Calu3 (cell line): ENCODE data around the gene KDELR1. TPM values are rescaled to one million over a fixed set of nuclear protein-coding genes. Genes with fewer than 3 reads are reported as not detected.

Experiments used
- BruUV-seq: library from RNA; stranded (reverse); fragments of 400-500 nt; replicated peaks from 2 replicates; lab custom pipeline; 2021; lab: Mats Ljungman, UMichigan
- CTCF ChIA-PET: fragments of 300-600 bp; sonication (Branson Sonifier 250); formaldehyde crosslinking; loops from one replicate; lab custom pipeline; 2022; ENCODE audit warnings: antibody characterized with exemption; lab: Charles Lee
- DNase-seq: peaks from one replicate; pipeline ENCODE4 v3.0.0; 2022
- H3K27ac Mint-ChIP-seq: one replicate; pipeline ENCODE4 v1.8.0; 2022; ENCODE audit warnings: mixed read lengths; ENCODE audit not compliant: unreplicated experiment
- H3K27me3 Mint-ChIP-seq: one replicate; pipeline ENCODE4 v1.8.0; 2022; ENCODE audit warnings: mixed read lengths; ENCODE audit not compliant: unreplicated experiment
- H3K36me3 Mint-ChIP-seq: one replicate; pipeline ENCODE4 v1.8.0; 2022; ENCODE audit warnings: mild to moderate bottlenecking, moderate library complexity, mixed read lengths; ENCODE audit not compliant: insufficient read depth, unreplicated experiment
- H3K4me1 Mint-ChIP-seq: one replicate; pipeline ENCODE4 v1.8.0; 2022; ENCODE audit warnings: mild to moderate bottlenecking, low read depth, mixed read lengths; ENCODE audit not compliant: unreplicated experiment
- H3K4me3 Mint-ChIP-seq: one replicate; pipeline ENCODE4 v1.8.0; 2022; ENCODE audit warnings: mild to moderate bottlenecking, low read depth, moderate library complexity, mixed read lengths; ENCODE audit not compliant: unreplicated experiment
- H3K9me3 Mint-ChIP-seq: one replicate; pipeline ENCODE4 v1.8.0; 2022; ENCODE audit warnings: low read depth, mixed read lengths; ENCODE audit not compliant: unreplicated experiment
- CTCF ChIP-seq: fragments of 200-600 bp; IDR thresholded peaks from one replicate; pipeline ENCODE4 v1.8.0; 2022; ENCODE audit warnings: antibody characterized with exemption; ENCODE audit not compliant: unreplicated experiment
- intact Hi-C: fragments of 100-400 bp; cut with micrococcal nuclease; formaldehyde crosslinking; loops from one replicate; pipeline ENCODE4 v1.10.0; 2022; ENCODE audit not compliant: unreplicated experiment
- total RNA-seq: library from RNA; stranded (reverse); gene quantifications from 2 replicates; pipeline ENCODE4 v1.2.3, GENCODE V29; 2022

The KDELR1 gene
- total RNA-seq, 1 experiment from 2014 or later = 194 TPM

- Mint-ChIP-seq H3K27ac (no peak overlapping the region), H3K36me3 (peaks cover 4% of the 10 kb centered on the region), H3K27me3 (no peaks in the 10 kb centered on the region), H3K9me3 (no peaks in the 10 kb centered on the region), H3K4me3 (no peak overlapping the region), H3K4me1 (no peaks in the 10 kb centered on the region)
- intact Hi-C loops = no loop called here
- no peak for TF ChIP-seq CTCF
- no TSS peak for BruUV-seq
- CTCF ChIA-PET = interaction anchor here (1.2 kb wide), 1 partner anchor 12 kb away, joined by 3 read pairs; no protein-coding TSS in a partner anchor
- DNase-seq = no peak
Observed at GRCh38 chr19:48344892-48345291, 46.5 kb downstream of the KDELR1 start.

GRCh38 chr19:48342841-48343540 lies 48.4 kb downstream of the KDELR1 start:
- H3K4me1 Mint-ChIP-seq = no peaks in the 10 kb centered on the region
- no peaks in the 10 kb centered on the region for H3K9me3 Mint-ChIP-seq
- no peak for TF ChIP-seq CTCF
- H3K4me3 Mint-ChIP-seq = no peak overlapping the region
- H3K27ac Mint-ChIP-seq = no peak overlapping the region
- CTCF ChIA-PET = no interaction called here
- no peaks in the 10 kb centered on the region for H3K27me3 Mint-ChIP-seq
- peaks cover 4% of the 10 kb centered on the region for H3K36me3 Mint-ChIP-seq
- no peak for DNase-seq
- intact Hi-C loops = no loop called here
- BruUV-seq = no TSS peak

- Mint-ChIP-seq H3K27ac (no peak overlapping the region), H3K4me1 (no peaks in the 10 kb centered on the region), H3K4me3 (no peak overlapping the region), H3K9me3 (no peaks in the 10 kb centered on the region), H3K27me3 (no peaks in the 10 kb centered on the region), H3K36me3 (peaks cover 4% of the 10 kb centered on the region)
- CTCF ChIA-PET = no interaction called here
- no peak for DNase-seq
- no TSS peak for BruUV-seq
- intact Hi-C loops = no loop called here
- TF ChIP-seq CTCF = no peak
Observed at GRCh38 chr19:48342414-48342738, 49.0 kb downstream of the KDELR1 start.

GRCh38 chr19:48341515-48342413 lies 49.6 kb downstream of the KDELR1 start:
- no peak for TF ChIP-seq CTCF
- intact Hi-C loops = no loop called here
- Mint-ChIP-seq H3K4me1 (no peaks in the 10 kb centered on the region), H3K9me3 (no peaks in the 10 kb centered on the region), H3K27me3 (no peaks in the 10 kb centered on the region), H3K4me3 (no peak overlapping the region), H3K27ac (no peak overlapping the region), H3K36me3 (peaks cover 4% of the 10 kb centered on the region)
- BruUV-seq = no TSS peak
- DNase-seq = no peak
- CTCF ChIA-PET = interaction anchor here (0.6 kb wide), 2 partner anchors 15 to 477 kb away, joined by 4 to 10 read pairs; no protein-coding TSS in a partner anchor
